HepG2 (cell line): ENCODE results near the gene GDF7. TPM values are rescaled to one million over a fixed set of nuclear protein-coding genes. Genes with fewer than 3 reads are reported as not detected.
"Not testable (repeated sequence)": the region's sequence is repeated elsewhere in the genome, so short reads cannot be mapped to it uniquely, and the experiment has no call there.

ENCODE experiments used
- ATAC-seq: fragments of 200-7000 bp; cut with Tn5 transposase; 3 replicates; pipeline ENCODE4 v1.9.1; 2020; ENCODE audit warnings: mild to moderate bottlenecking, moderate library complexity
- BruUV-seq: library from RNA; stranded (reverse); fragments of 400-500 nt; replicated peaks from 2 replicates; lab custom pipeline; 2021; lab: Mats Ljungman, UMichigan
- CTCF ChIA-PET: fragments of 300-600 bp; formaldehyde crosslinking; extraction: SDS; loops from one replicate; lab custom pipeline; 2021; ENCODE audit warnings: low total read pairs, inconsistent platforms, low intra/inter-chr PET ratio; lab: Yijun Ruan, JAX
- POLR2A ChIA-PET: fragments of 350-600 bp; sonication (Branson Sonifier 250); formaldehyde crosslinking; loops from one replicate; lab custom pipeline; 2020; ENCODE audit warnings: antibody characterized with exemption, inconsistent platforms; lab: Yijun Ruan, JAX
- DNase-seq: peaks from one replicate; pipeline ENCODE4 v3.0.0-alpha.2; 2015; ENCODE audit warnings: low spot score
- FAIRE-seq: peaks from 3 replicates; lab custom pipeline; 2011; peaks lifted over from hg19 to GRCh38; lab: Jason Lieb, UNC
- H2AFZ ChIP-seq: one replicate; pipeline ENCODE4 v1.6.1; 2011; ENCODE audit warnings: low read length, inconsistent platforms
- H3K27ac ChIP-seq: fragments of 300-600 bp; 3 replicates; pipeline ENCODE4 v1.8.0; 2011; ENCODE audit warnings: mixed run types, mild to moderate bottlenecking, mixed read lengths, low read length, inconsistent platforms; ENCODE audit not compliant: insufficient read depth; ENCODE audit errors: extremely low read length
- H3K27me3 ChIP-seq, 2 experiments: fragments of 200-600 bp in 1 of 2; 2 replicates in 1 of 2; 3 replicates in 1 of 2; pipeline versions ENCODE4 v1.6.0 to v1.8.0; 2011; ENCODE audit warnings: low read length in 2 of 2, mild to moderate bottlenecking in 2 of 2, moderate library complexity in 2 of 2, inconsistent platforms in 1 of 2; ENCODE audit not compliant: insufficient read depth in 2 of 2, control insufficient read depth in 1 of 2
- H3K36me3 ChIP-seq, 2 experiments: fragments of 200-600 bp in 1 of 2; replicated peaks in 1 of 2; 2 replicates in 1 of 2; 3 replicates in 1 of 2; pipeline versions ENCODE4 v1.5.1 to v1.8.0; 2011; ENCODE audit warnings: low read length in 2 of 2, inconsistent platforms in 1 of 2; ENCODE audit not compliant: insufficient read depth in 2 of 2, control insufficient read depth in 1 of 2
- H3K4me1 ChIP-seq: 2 replicates; pipeline ENCODE4 v1.5.1; 2012; ENCODE audit warnings: low read length, inconsistent platforms; ENCODE audit not compliant: insufficient read depth
- H3K4me2 ChIP-seq: 2 replicates; pipeline ENCODE4 v1.6.0; 2011; ENCODE audit warnings: low read depth, low read length, inconsistent platforms
- H3K4me3 ChIP-seq, 3 experiments: fragments of 200-600 bp in 1 of 3; sonication (generic), shearing (Covaris generic) in 1 of 3; replicated peaks in 1 of 3; 2 replicates each; pipeline ENCODE4 v1.5.1; 2011 to 2016; ENCODE audit warnings: low read length in 3 of 3, inconsistent platforms in 2 of 3, low read depth in 2 of 3, mild to moderate bottlenecking in 2 of 3, control low read depth in 1 of 3, mixed read lengths in 1 of 3; ENCODE audit not compliant: insufficient read depth in 1 of 3
- H3K79me2 ChIP-seq: one replicate; pipeline ENCODE4 v1.6.1; 2011; ENCODE audit warnings: low read length, inconsistent platforms; ENCODE audit not compliant: insufficient read depth
- H3K9ac ChIP-seq: 2 replicates; pipeline ENCODE4 v1.6.0; 2011; ENCODE audit warnings: mild to moderate bottlenecking, low read depth, low read length, inconsistent platforms; ENCODE audit not compliant: insufficient read depth
- H3K9me3 ChIP-seq: 2 replicates; pipeline ENCODE4 v1.5.1; 2012; ENCODE audit warnings: mild to moderate bottlenecking, low read length
- H4K20me1 ChIP-seq: 2 replicates; pipeline ENCODE4 v1.6.0; 2011; ENCODE audit warnings: inconsistent platforms, mild to moderate bottlenecking, low read length, moderate library complexity; ENCODE audit not compliant: insufficient read depth
- ATF2 ChIP-seq: sonication (generic); formaldehyde crosslinking; IDR thresholded peaks from 2 replicates; pipeline ENCODE4 v1.4.0; 2020; ENCODE audit warnings: missing genetic modification reagents
- FOXP1 ChIP-seq, 2 experiments: fragments of 450-650 bp in 1 of 2; IDR thresholded peaks; 2 replicates each; pipeline ENCODE4 v1.6.1; 2017 to 2018; ENCODE audit warnings: antibody characterized with exemption in 1 of 2
- HNF4A ChIP-seq: sonication (generic); formaldehyde crosslinking; IDR thresholded peaks from 2 replicates; pipeline ENCODE4 v1.4.0; 2020; ENCODE audit warnings: missing genetic modification reagents
- HOMEZ ChIP-seq: IDR thresholded peaks from 2 replicates; pipeline ENCODE4 v1.6.1; 2016; ENCODE audit warnings: low read depth
- ISL2 ChIP-seq: sonication (generic); formaldehyde crosslinking; IDR thresholded peaks from 2 replicates; pipeline ENCODE4 v1.5.0; 2020; ENCODE audit warnings: missing genetic modification reagents
- RARA ChIP-seq: IDR thresholded peaks from 2 replicates; pipeline ENCODE4 v1.6.1; 2016; ENCODE audit warnings: missing genetic modification reagents, missing compliant biosample characterization
- RXRA ChIP-seq: sonication (generic); formaldehyde crosslinking; IDR thresholded peaks from 2 replicates; pipeline ENCODE4 v1.5.1; 2020; ENCODE audit warnings: missing genetic modification reagents
- SOX6 ChIP-seq, 2 experiments: fragments of 450-650 bp in 1 of 2; sonication (generic) in 1 of 2; formaldehyde crosslinking in 1 of 2; IDR thresholded peaks; 2 replicates each; pipeline versions ENCODE4 v1.4.0 to v1.6.1; 2017 to 2020; ENCODE audit warnings: antibody characterized with exemption in 1 of 2, mild to moderate bottlenecking in 1 of 2, missing genetic modification reagents in 1 of 2
- ZNF205 ChIP-seq: IDR thresholded peaks from 2 replicates; pipeline ENCODE4 v1.6.1; 2018; ENCODE audit warnings: missing biosample characterization, missing genetic modification reagents
- ZNF362 ChIP-seq: sonication (generic); formaldehyde crosslinking; IDR thresholded peaks from 2 replicates; pipeline ENCODE4 v1.4.0; 2020; ENCODE audit warnings: missing genetic modification reagents, mild to moderate bottlenecking, borderline replicate concordance
- ZNF644 ChIP-seq: IDR thresholded peaks from 2 replicates; pipeline ENCODE4 v1.6.1; 2016; ENCODE audit warnings: low read depth
- WGBS: methylation state at CpG from one replicate; pipeline ENCODE4 v1.1.6; 2017; ENCODE audit warnings: low lambda C conversion rate; 5-methylcytosine and 5-hydroxymethylcytosine counted together
- in situ Hi-C: cut with HindIII; loops from 2 replicates; pipeline ENCODE4 v1.10.0; 2017; ENCODE audit warnings: low pct_unique_long_range_greater_than_20kb; ENCODE audit not compliant: extremely low pct_ligation_motif_present
- intact Hi-C: fragments of 100-400 bp; cut with micrococcal nuclease; formaldehyde crosslinking; loops from one replicate; pipeline ENCODE4 v1.10.0; 2022; ENCODE audit not compliant: unreplicated experiment
- polyA plus RNA-seq, 8 experiments: library from polyadenylated mRNA; depleted of rRNA in 3 of 8; stranded (reverse) in 7 of 8; unstranded in 1 of 8; fragments of >200 nt; fragmentation: Illumina TruSeq in 4 of 8; extraction: Trizol in 4 of 8; gene quantifications; 2 replicates each; pipeline versions ENCODE4 v1.2.1 to v1.2.3, GENCODE V29; 2011 to 2016; ENCODE audit warnings: low read depth in 4 of 8, missing spikeins in 1 of 8, mixed read lengths in 1 of 8; ENCODE audit not compliant: insufficient read depth in 1 of 8
- total RNA-seq, 5 experiments: library from RNA; depleted of rRNA; stranded (reverse); fragments of >200 nt; fragmentation: Illumina TruSeq; extraction: Trizol; gene quantifications; 2 replicates each; pipeline ENCODE4 v1.2.3, GENCODE V29; 2016; ENCODE audit warnings: low read depth in 1 of 5

GDF7 gene
- total and polyA plus RNA-seq, 2 of the 13 experiments (the other 11 are each of a cell fraction or from before 2014, with no cell fraction given): 1.6 to 15.0 TPM

GRCh38 chr2:20711641-20712040, 44.7 kb downstream of the GDF7 start:
- WGBS: 95% methylated on average over 7 of the region's 7 CpGs
- POLR2A ChIA-PET, H3K4me3 ChIP-seq, H3K36me3 ChIP-seq, H3K9me3 ChIP-seq, H2AFZ ChIP-seq, CTCF ChIA-PET, ATAC-seq, H3K27me3 ChIP-seq, H3K79me2 ChIP-seq, H3K27ac ChIP-seq, H3K4me2 ChIP-seq, in situ Hi-C loops, H4K20me1 ChIP-seq, intact Hi-C loops, FAIRE-seq, BruUV-seq, H3K9ac ChIP-seq, DNase-seq: not testable (repeated sequence)
- peaks cover 10% of the 10 kb centered on the region for H3K4me1 ChIP-seq
- TF ChIP-seq RXRA (CRISPR knock-in tag): 0 out of 2 replicates have a peak, but pooled peaks have one; percentile 31

GRCh38 chr2:20713585-20713984, 46.6 kb downstream of the GDF7 start:
- ATAC-seq; H3K27ac ChIP-seq; H3K4me2 ChIP-seq; intact Hi-C loops; H3K36me3 ChIP-seq; in situ Hi-C loops; POLR2A ChIA-PET; H3K79me2 ChIP-seq; BruUV-seq; H3K4me3 ChIP-seq; H3K27me3 ChIP-seq; H2AFZ ChIP-seq; H4K20me1 ChIP-seq; FAIRE-seq; H3K9ac ChIP-seq; CTCF ChIA-PET; H3K9me3 ChIP-seq; TF ChIP-seq SOX6, FOXP1 (IDR thresholded peaks at IDR 0.05): not testable (repeated sequence)
- WGBS: 72% methylated on average over 3 of the region's 3 CpGs
- peaks cover 23% of the 10 kb centered on the region for H3K4me1 ChIP-seq
- peak; percentile 57 for DNase-seq
- peak; percentile 30; the same call in 1 of the 2 replicates for TF ChIP-seq RARA (CRISPR knock-in tag)
- TF ChIP-seq ZNF644 (CRISPR knock-in tag): peak; percentile 60; the same call in 1 of the 2 replicates
- peak; percentile 44; the same call in 1 of the 2 replicates for TF ChIP-seq ATF2 (CRISPR knock-in tag)
- peak; percentile 67; the same call in 1 of the 2 replicates for TF ChIP-seq ZNF362
- TF ChIP-seq HOMEZ (CRISPR knock-in tag): peak; percentile 52; the same call in 1 of the 2 replicates
- TF ChIP-seq HNF4A (CRISPR knock-in tag): peak; percentile 25; the same call in 1 of the 2 replicates
- TF ChIP-seq SOX6 (CRISPR knock-in tag; IDR thresholded peaks at IDR 0.05): 0 out of 2 replicates have a peak, but pooled peaks have one; percentile 36
- peak; percentile 70; the same call in 1 of the 2 replicates for TF ChIP-seq ISL2 (CRISPR knock-in tag)
- TF ChIP-seq ZNF205 (CRISPR knock-in tag): 0 out of 2 replicates have a peak, but pooled peaks have one; percentile 46
- peak; percentile 62; the same call in 1 of the 2 replicates for TF ChIP-seq FOXP1 (CRISPR knock-in tag; IDR thresholded peaks at IDR 0.05)
